Kidney epithelial cell (primary cell): Measurements from ENCODE around the gene NELL1. TPM values are rescaled to one million over a fixed set of nuclear protein-coding genes. Genes with fewer than 3 reads are reported as not detected.

ENCODE experiments used
- DNase-seq: peaks from one replicate; pipeline ENCODE4 v3.0.0-alpha.2; 2010; ENCODE audit warnings: low read depth
- H3K27me3 ChIP-seq: 2 replicates; pipeline ENCODE4 v1.6.0; 2011; ENCODE audit warnings: low read length; ENCODE audit not compliant: control insufficient read depth, insufficient read depth
- H3K36me3 ChIP-seq: 2 replicates; pipeline ENCODE4 v1.5.1; 2011; ENCODE audit warnings: low read length; ENCODE audit not compliant: control insufficient read depth, insufficient read depth
- H3K4me3 ChIP-seq: 2 replicates; pipeline ENCODE4 v1.5.1; 2011; ENCODE audit warnings: low read depth, mild to moderate bottlenecking, control low read depth, low read length
- CTCF ChIP-seq: IDR thresholded peaks from 2 replicates; pipeline ENCODE4 v1.5.1; 2011; ENCODE audit warnings: mild to moderate bottlenecking, moderate library complexity, low read length, control low read depth, inconsistent platforms; ENCODE audit not compliant: insufficient read depth, poor library complexity, severe bottlenecking
- total RNA-seq: library from RNA; depleted of rRNA; stranded (reverse); fragments of >200 nt; gene quantifications from 2 replicates; pipeline ENCODE4 v1.2.3, GENCODE V29; 2015

NELL1 gene
- total RNA-seq, 1 donor from 2014 or later = 0.17 TPM

- DNase-seq = no peak
- H3K4me3 ChIP-seq = no peak overlapping the region
- TF ChIP-seq CTCF = no peak
- H3K36me3 ChIP-seq = no peaks in the 10 kb centered on the region
- H3K27me3 ChIP-seq = no peaks in the 10 kb centered on the region
These were observed 777.7 kb downstream of the NELL1 start for GRCh38 chr11:21446939-21447590.

- H3K27me3 ChIP-seq = no peaks in the 10 kb centered on the region
- DNase-seq = no peak
- TF ChIP-seq CTCF = no peak
- no peaks in the 10 kb centered on the region for H3K36me3 ChIP-seq
- no peak overlapping the region for H3K4me3 ChIP-seq
These were observed 778.5 kb downstream of the NELL1 start for GRCh38 chr11:21447871-21448270.

- TF ChIP-seq CTCF = no peak
- Histone ChIP-seq H3K4me3 (no peak overlapping the region), H3K36me3 (no peaks in the 10 kb centered on the region), H3K27me3 (no peaks in the 10 kb centered on the region)
- DNase-seq = no peak
These were observed 786.8 kb downstream of the NELL1 start for GRCh38 chr11:21456186-21456585.

- H3K36me3 ChIP-seq = no peaks in the 10 kb centered on the region
- no peak overlapping the region for H3K4me3 ChIP-seq
- no peak for TF ChIP-seq CTCF
- no peaks in the 10 kb centered on the region for H3K27me3 ChIP-seq
- DNase-seq = peak; percentile 12
These were observed 790.7 kb downstream of the NELL1 start for GRCh38 chr11:21460082-21460481.

- no peak for TF ChIP-seq CTCF
- no peak for DNase-seq
- no peaks in the 10 kb centered on the region for H3K36me3 ChIP-seq
- H3K27me3 ChIP-seq = no peaks in the 10 kb centered on the region
- no peak overlapping the region for H3K4me3 ChIP-seq
These were observed 792.3 kb downstream of the NELL1 start for GRCh38 chr11:21461701-21462100.

GRCh38 chr11:21464601-21465193 is 795.3 kb downstream of the NELL1 start:
- H3K27me3 ChIP-seq = no peaks in the 10 kb centered on the region
- TF ChIP-seq CTCF = no peak
- H3K4me3 ChIP-seq = no peak overlapping the region
- H3K36me3 ChIP-seq = no peaks in the 10 kb centered on the region
- DNase-seq = no peak
